GM13976 (cell line): ENCODE data around the gene PLCB2.

Source experiments
- DNase-seq: peaks from one replicate; pipeline ENCODE4 v3.0.0; 2012; ENCODE audit warnings: low spot score
- in situ Hi-C: fragments of 300-500 bp; cut with MboI; formaldehyde crosslinking; loops from one replicate; pipeline ENCODE4 v1.12.0; 2022; ENCODE audit warnings: low sequenced_read_pairs, mixed read lengths, inconsistent platforms; ENCODE audit not compliant: unreplicated experiment
- TF ChIP-seq, protein P1 (sequence below): IDR thresholded peaks from 2 replicates; pipeline ENCODE4 v1.5.1; 2012; ENCODE audit warnings: borderline replicate concordance, mild to moderate bottlenecking; ENCODE audit not compliant: insufficient read depth; ENCODE audit errors: extremely low read depth, missing control alignments, control extremely low read depth

PLCB2 gene

DNA sequence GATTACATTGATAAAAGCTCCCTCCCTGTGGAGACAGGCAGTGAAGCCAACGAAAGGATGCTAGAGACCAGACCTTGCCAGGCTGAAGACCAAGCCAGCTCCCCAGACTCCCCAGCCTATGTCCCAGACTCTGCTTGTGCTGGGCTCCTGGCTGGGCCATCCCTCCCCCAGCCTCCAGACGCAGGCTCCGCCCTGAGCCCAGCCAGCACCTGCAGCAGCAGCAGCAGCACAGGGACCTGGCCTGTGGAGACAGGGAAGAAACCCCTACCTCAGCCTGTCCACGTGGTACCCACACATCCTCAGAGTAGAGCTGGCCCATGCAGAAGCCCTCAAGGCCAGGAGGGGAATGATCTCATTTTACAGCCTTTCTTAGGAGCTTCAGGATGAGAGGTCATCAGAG, 38.1 kb downstream of the PLCB2 start:
- TF ChIP-seq, protein P1, sequence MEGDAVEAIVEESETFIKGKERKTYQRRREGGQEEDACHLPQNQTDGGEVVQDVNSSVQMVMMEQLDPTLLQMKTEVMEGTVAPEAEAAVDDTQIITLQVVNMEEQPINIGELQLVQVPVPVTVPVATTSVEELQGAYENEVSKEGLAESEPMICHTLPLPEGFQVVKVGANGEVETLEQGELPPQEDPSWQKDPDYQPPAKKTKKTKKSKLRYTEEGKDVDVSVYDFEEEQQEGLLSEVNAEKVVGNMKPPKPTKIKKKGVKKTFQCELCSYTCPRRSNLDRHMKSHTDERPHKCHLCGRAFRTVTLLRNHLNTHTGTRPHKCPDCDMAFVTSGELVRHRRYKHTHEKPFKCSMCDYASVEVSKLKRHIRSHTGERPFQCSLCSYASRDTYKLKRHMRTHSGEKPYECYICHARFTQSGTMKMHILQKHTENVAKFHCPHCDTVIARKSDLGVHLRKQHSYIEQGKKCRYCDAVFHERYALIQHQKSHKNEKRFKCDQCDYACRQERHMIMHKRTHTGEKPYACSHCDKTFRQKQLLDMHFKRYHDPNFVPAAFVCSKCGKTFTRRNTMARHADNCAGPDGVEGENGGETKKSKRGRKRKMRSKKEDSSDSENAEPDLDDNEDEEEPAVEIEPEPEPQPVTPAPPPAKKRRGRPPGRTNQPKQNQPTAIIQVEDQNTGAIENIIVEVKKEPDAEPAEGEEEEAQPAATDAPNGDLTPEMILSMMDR: no peak
- no peak for DNase-seq

DNA sequence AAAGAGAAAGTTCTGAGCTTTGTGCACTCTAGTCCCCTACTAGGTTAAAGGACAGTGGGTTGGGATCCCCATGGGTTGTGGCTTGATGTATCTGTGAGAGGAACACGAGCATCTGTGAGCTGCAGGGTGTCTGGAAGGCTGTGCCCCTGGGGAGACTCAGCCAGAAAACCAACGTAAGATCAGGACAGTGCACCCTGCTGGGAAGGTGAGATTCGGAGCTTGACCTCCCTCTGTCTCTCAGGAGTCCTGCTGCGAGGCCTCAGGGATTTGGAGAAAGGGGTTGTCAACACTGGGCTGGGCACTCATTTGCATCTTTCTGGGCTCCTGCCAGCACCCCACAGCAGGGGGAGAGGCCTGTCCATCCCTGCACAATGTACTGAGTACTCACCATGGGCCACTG, 40.1 kb downstream of the PLCB2 start:
- no peak for DNase-seq
- TF ChIP-seq, protein P1: no peak
- in situ Hi-C loops: loop anchor here (25.0 kb wide), 1 partner anchor 480 kb away; the partner anchor contains the start of gene FSIP1

More for the DNA sequence above, 38.1 kb downstream of the PLCB2 start:
- in situ Hi-C loops: loop anchor here (5.0 to 25.0 kb wide), 3 partner anchors 47 to 482 kb away; partner anchors contain the start of gene FSIP1

DNA sequence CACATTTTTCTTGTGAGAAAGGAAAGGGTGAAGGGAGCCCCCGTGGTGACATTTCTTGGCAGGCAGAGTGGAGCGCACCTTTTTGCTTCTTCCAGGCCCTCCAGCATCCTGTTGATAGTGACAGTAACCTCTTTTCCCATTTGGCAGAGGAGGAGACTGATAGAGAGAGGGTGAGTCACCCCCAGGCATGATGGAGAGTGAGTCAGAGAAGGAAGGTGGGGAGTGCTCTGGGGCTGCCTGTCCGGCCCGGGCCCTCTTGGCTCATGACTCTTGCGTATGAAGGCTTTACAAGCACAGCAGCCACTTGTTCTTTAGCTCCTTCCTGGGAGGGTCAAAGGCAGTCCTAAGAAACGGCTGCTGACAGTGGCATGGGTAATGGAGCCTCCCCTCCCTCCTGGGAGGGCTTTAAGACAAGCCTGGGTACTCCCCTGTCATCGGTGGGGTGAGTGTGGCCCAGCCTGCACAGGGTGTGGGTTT, 40.9 kb downstream of the PLCB2 start:
- no peak for DNase-seq
- TF ChIP-seq, protein P1: no peak
- in situ Hi-C loops: loop anchor here (25.0 kb wide), 1 partner anchor 480 kb away; the partner anchor contains the start of gene FSIP1

DNA sequence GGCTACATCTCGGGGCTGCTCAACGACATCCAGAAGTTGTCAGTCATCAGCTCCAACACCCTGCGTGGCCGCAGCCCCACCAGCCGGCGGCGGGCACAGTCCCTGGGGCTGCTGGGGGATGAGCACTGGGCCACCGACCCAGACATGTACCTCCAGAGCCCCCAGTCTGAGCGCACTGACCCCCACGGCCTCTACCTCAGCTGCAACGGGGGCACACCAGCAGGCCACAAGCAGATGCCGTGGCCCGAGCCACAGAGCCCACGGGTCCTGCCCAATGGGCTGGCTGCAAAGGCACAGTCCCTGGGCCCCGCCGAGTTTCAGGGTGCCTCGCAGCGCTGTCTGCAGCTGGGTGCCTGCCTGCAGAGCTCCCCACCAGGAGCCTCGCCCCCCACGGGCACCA, 41.9 kb downstream of the PLCB2 start:
- in situ Hi-C loops: loop anchor here (25.0 kb wide), 1 partner anchor 479 kb away; the partner anchor contains the start of gene FSIP1
- DNase-seq: no peak
- TF ChIP-seq, protein P1: no peak

DNA sequence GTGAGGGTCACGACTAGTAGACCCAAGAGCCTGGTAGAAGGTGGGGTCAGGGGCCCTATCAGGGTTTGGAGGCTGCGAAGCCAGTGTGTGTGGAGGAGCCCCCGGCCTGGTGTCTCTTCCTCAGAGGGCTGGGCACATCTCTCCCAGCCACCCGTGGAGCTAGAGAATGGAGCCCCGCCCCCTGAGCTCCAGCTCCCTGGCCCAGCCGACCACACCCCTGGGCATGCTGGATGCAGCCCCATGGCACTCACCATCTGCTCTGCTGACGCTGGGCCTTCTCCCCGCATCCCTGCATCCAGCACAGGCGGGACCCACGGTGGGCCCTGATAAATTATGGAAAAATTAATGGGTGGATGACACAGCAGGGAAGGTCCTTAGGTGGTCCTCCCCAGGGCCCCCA, 42.4 kb downstream of the PLCB2 start:
- in situ Hi-C loops: loop anchor here (25.0 kb wide), 1 partner anchor 478 kb away; the partner anchor contains the start of gene FSIP1
- TF ChIP-seq, protein P1: no peak
- DNase-seq: no peak

DNA sequence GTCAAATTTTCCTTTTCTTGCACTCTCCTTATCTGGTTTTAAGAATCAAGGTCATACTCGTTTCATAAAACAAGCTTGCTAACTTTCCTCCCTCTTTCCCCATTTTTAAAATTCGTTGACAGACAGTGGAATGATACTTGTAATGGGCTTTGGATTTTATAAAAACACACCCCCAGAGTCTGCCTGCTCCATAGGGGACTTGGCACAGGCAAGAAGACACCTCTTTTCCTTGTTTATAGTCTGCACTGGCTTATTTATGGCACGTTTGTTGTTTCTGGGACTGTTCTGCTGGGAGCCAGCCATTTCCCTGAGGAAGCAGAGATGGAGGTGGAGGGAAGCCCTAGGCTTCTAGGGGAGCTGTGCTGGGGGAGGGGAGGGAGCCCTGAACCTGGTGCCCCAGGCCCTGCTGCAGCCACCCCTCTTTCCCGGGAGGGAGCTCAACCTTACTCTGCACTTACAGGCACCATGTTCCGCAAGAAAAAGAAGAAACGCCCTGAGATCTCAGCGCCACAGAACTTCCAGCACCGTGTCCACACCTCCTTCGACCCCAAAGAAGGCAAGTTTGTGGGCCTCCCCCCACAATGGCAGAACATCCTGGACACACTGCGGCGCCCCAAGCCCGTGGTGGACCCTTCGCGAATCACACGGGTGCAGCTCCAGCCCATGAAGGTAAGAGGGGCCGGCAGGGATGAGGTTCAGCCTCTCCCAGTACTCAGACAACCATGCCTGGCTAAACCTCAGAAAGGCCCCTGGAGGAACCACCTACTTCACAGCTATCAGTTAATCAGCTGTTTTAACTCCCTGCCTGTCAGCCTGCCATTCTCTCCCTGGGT, 43.2 kb downstream of the PLCB2 start:
- DNase-seq: no peak
- in situ Hi-C loops: loop anchor here (25.0 kb wide), 1 partner anchor 477 kb away; the partner anchor contains the start of gene FSIP1
- TF ChIP-seq, protein P1: no peak
